22Rv1 (cell line): ENCODE results near the gene ITPKC.

Experiments
- CTCF ChIP-seq: fragments of 450-650 bp; IDR thresholded peaks from 2 replicates; pipeline ENCODE4 v1.5.1; 2017; ENCODE audit warnings: mild to moderate bottlenecking
- ZFX ChIP-seq: fragments of 450-650 bp; IDR thresholded peaks from 2 replicates; pipeline ENCODE4 v1.6.1; 2017; ENCODE audit warnings: antibody characterized with exemption, borderline replicate concordance

- no peak for TF ChIP-seq CTCF
- TF ChIP-seq ZFX = no peak
Observed at GRCh38 chr19:40785526-40785925, 68.6 kb downstream of the ITPKC start.
